ENCODE data around the gene PTER.

PTER gene

GRCh38 chr10:16545116-16545736 is 108.4 kb downstream of the PTER start:
- no peak for DNase-seq

DNA sequence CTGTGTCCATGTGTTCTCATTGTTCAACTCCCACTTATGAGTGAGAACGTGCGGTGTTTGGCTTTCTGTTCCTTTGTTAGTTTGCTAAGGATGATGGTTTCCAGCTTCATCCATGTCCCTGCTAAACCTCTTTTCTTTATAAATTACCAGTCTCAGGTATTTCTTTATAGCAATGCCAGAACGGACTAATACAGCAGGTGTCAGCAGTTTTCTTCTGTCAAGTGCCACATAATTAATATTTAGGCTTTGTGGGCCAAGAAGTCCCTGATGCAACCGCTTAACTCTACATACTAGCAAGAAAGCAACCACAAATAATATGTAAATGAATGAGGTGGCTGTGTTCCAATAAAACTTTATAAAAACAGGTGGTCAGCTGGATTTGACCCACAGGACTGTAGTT is 111.2 kb downstream of the PTER start:
- DNase-seq, result no peak

GRCh38 chr10:16559236-16559773 is 122.5 kb downstream of the PTER start:
- no peak for DNase-seq

- DNase-seq, result no peak
These were observed 126.1 kb downstream of the PTER start for GRCh38 chr10:16562891-16563290.

Data from activated effector memory CD4-positive, alpha-beta T cell treated with anti-CD3 and anti-CD28 coated beads, Interleukin-2, amount 50 U/mL, for 16 hours (primary cell).